IMR-90 (cell line): ENCODE results near the gene CCM2. TPM values are rescaled to one million over a fixed set of nuclear protein-coding genes. Genes with fewer than 3 reads are reported as not detected.

ENCODE experiments used
- ATAC-seq: fragments of 200-7000 bp; cut with Tn5 transposase; 2 replicates; pipeline ENCODE4 v1.9.1; 2020; ENCODE audit warnings: low read depth, mild to moderate bottlenecking, moderate library complexity
- BruUV-seq: library from RNA; stranded (reverse); fragments of 400-500 nt; replicated peaks from 2 replicates; lab custom pipeline; 2021; lab: Mats Ljungman, UMichigan
- CTCF ChIA-PET: fragments of 300-600 bp; formaldehyde crosslinking; extraction: SDS; loops from one replicate; lab custom pipeline; 2021; ENCODE audit warnings: antibody characterized with exemption; lab: Yijun Ruan, JAX
- POLR2A ChIA-PET: fragments of 300-600 bp; sonication (Branson Sonifier 250); formaldehyde crosslinking; loops from one replicate; lab custom pipeline; 2022; ENCODE audit warnings: antibody characterized with exemption; ENCODE audit not compliant: unreplicated experiment; lab: Charles Lee
- DNase-seq: peaks from one replicate; pipeline ENCODE4 v3.0.0; 2013
- H2AFZ ChIP-seq: replicated peaks from 2 replicates; pipeline ENCODE3; 2013; ENCODE audit warnings: low read length, mild to moderate bottlenecking; ENCODE audit not compliant: poor library complexity
- H2AK5ac ChIP-seq: 2 replicates; pipeline ENCODE4 v1.6.1; 2013; ENCODE audit warnings: low read depth, low read length, inconsistent platforms
- H2AK9ac ChIP-seq: replicated peaks from 2 replicates; pipeline ENCODE3; 2013; ENCODE audit warnings: mild to moderate bottlenecking, low read depth, low read length, moderate library complexity; ENCODE audit not compliant: poor library complexity
- H2BK120ac ChIP-seq: 2 replicates; pipeline ENCODE4 v1.6.1; 2013; ENCODE audit warnings: low read depth, low read length, inconsistent platforms
- H2BK15ac ChIP-seq: 3 replicates; pipeline ENCODE4 v1.6.1; 2013; ENCODE audit warnings: low read depth, low read length, inconsistent platforms
- H2BK20ac ChIP-seq: 2 replicates; pipeline ENCODE4 v1.6.1; 2013; ENCODE audit warnings: low read depth, mild to moderate bottlenecking, inconsistent platforms, low read length, moderate library complexity
- H2BK5ac ChIP-seq: 2 replicates; pipeline ENCODE4 v1.6.1; 2013; ENCODE audit warnings: mild to moderate bottlenecking, low read depth, low read length, inconsistent platforms; ENCODE audit not compliant: poor library complexity, severe bottlenecking
- H3K14ac ChIP-seq: replicated peaks from 2 replicates; pipeline ENCODE4 v1.6.1; 2013; ENCODE audit warnings: low read depth, low read length, inconsistent platforms
- H3K18ac ChIP-seq: 2 replicates; pipeline ENCODE4 v1.6.1; 2013; ENCODE audit warnings: low read depth, low read length, control low read depth
- H3K23ac ChIP-seq: 2 replicates; pipeline ENCODE4 v1.6.1; 2013; ENCODE audit warnings: low read depth, low read length, inconsistent platforms
- H3K27ac ChIP-seq: 2 replicates; pipeline ENCODE4 v1.5.1; 2013; ENCODE audit warnings: mild to moderate bottlenecking, control low read depth, low read length; ENCODE audit not compliant: insufficient read depth
- H3K27me3 ChIP-seq: 2 replicates; pipeline ENCODE4 v1.6.1; 2013; ENCODE audit warnings: low read length; ENCODE audit not compliant: control insufficient read depth, insufficient read depth
- H3K36me3 ChIP-seq: 2 replicates; pipeline ENCODE4 v1.6.1; 2013; ENCODE audit warnings: low read length, mixed read lengths; ENCODE audit not compliant: control insufficient read depth, insufficient read depth
- H3K4ac ChIP-seq: 2 replicates; pipeline ENCODE4 v1.6.1; 2013; ENCODE audit warnings: low read depth, low read length, inconsistent platforms
- H3K4me1 ChIP-seq: 2 replicates; pipeline ENCODE4 v1.6.1; 2013; ENCODE audit warnings: low read length, mixed read lengths; ENCODE audit not compliant: control insufficient read depth, insufficient read depth
- H3K4me2 ChIP-seq: 2 replicates; pipeline ENCODE4 v1.6.1; 2013; ENCODE audit warnings: low read depth, mild to moderate bottlenecking, control low read depth, low read length, moderate library complexity
- H3K4me3 ChIP-seq: 2 replicates; pipeline ENCODE4 v1.5.1; 2013; ENCODE audit warnings: low read depth, mild to moderate bottlenecking, control low read depth, low read length, moderate library complexity; ENCODE audit not compliant: insufficient read depth
- H3K56ac ChIP-seq: 2 replicates; pipeline ENCODE4 v1.6.1; 2013; ENCODE audit warnings: low read length, inconsistent platforms; ENCODE audit not compliant: insufficient read depth; ENCODE audit errors: extremely low read depth
- H3K79me1 ChIP-seq, 2 experiments: 2 replicates each; pipeline ENCODE4 v1.6.1; 2013; ENCODE audit warnings: low read length in 2 of 2, inconsistent platforms in 1 of 2, low read depth in 1 of 2
- H3K9ac ChIP-seq: 2 replicates; pipeline ENCODE4 v1.6.1; 2013; ENCODE audit warnings: low read depth, low read length, control low read depth
- H3K9me1 ChIP-seq: 2 replicates; pipeline ENCODE4 v1.6.1; 2013; ENCODE audit warnings: low read length, inconsistent platforms; ENCODE audit not compliant: insufficient read depth
- H3K9me3 ChIP-seq: 2 replicates; pipeline ENCODE4 v1.6.1; 2013; ENCODE audit warnings: low read length; ENCODE audit not compliant: control insufficient read depth, insufficient read depth
- H4K20me1 ChIP-seq: 2 replicates; pipeline ENCODE4 v1.6.1; 2013; ENCODE audit warnings: low read length, inconsistent platforms; ENCODE audit not compliant: insufficient read depth
- H4K5ac ChIP-seq: 2 replicates; pipeline ENCODE4 v1.6.1; 2013; ENCODE audit warnings: mild to moderate bottlenecking, low read depth, low read length, control low read depth
- H4K8ac ChIP-seq, 2 experiments: 2 replicates each; pipeline ENCODE4 v1.6.1; 2013; ENCODE audit warnings: low read depth in 2 of 2, low read length in 2 of 2, control low read depth in 1 of 2, inconsistent platforms in 1 of 2
- H4K91ac ChIP-seq: 2 replicates; pipeline ENCODE4 v1.6.1; 2013; ENCODE audit warnings: low read depth, low read length, inconsistent platforms; ENCODE audit not compliant: insufficient read depth
- BHLHE40 ChIP-seq: fragments of 150-350 bp; IDR thresholded peaks from 2 replicates; pipeline ENCODE4 v1.6.1; 2016; ENCODE audit warnings: mild to moderate bottlenecking, low read depth, low read length
- CEBPB ChIP-seq: IDR thresholded peaks from 2 replicates; pipeline ENCODE4 v1.6.1; 2012; ENCODE audit warnings: low read depth, low read length, improper control_type of control experiment
- CHD1 ChIP-seq: IDR thresholded peaks from 2 replicates; pipeline ENCODE4 v1.6.1; 2012; ENCODE audit warnings: low read depth, low read length, improper control_type of control experiment
- CTCF ChIP-seq: conservative IDR thresholded peaks from 2 replicates; pipeline ENCODE4 v1.5.1; 2012; ENCODE audit warnings: mild to moderate bottlenecking, low read depth, low read length, improper control_type of control experiment
- ELK1 ChIP-seq: fragments of 150-350 bp; IDR thresholded peaks from 2 replicates; pipeline ENCODE4 v1.6.1; 2016; ENCODE audit warnings: low read depth, mild to moderate bottlenecking, low read length, moderate library complexity, borderline replicate concordance
- FOS ChIP-seq: fragments of 150-350 bp; IDR thresholded peaks from 2 replicates; pipeline ENCODE4 v1.6.1; 2016; ENCODE audit warnings: low read depth, low read length
- MAFK ChIP-seq: IDR thresholded peaks from 2 replicates; pipeline ENCODE4 v1.6.1; 2012; ENCODE audit warnings: low read depth, low read length, improper control_type of control experiment
- MAZ ChIP-seq: IDR thresholded peaks from 2 replicates; pipeline ENCODE4 v1.6.1; 2012; ENCODE audit warnings: low read depth, mild to moderate bottlenecking, low read length, improper control_type of control experiment, moderate library complexity, borderline replicate concordance
- MXI1 ChIP-seq: IDR thresholded peaks from 2 replicates; pipeline ENCODE4 v1.6.1; 2012; ENCODE audit warnings: low read depth, mild to moderate bottlenecking, low read length, moderate library complexity, borderline replicate concordance
- NFE2L2 ChIP-seq: fragments of 150-350 bp; IDR thresholded peaks from 2 replicates; pipeline ENCODE4 v1.6.1; 2016; ENCODE audit warnings: low read depth, mild to moderate bottlenecking, low read length
- POLR2A ChIP-seq: IDR thresholded peaks from 2 replicates; pipeline ENCODE4 v1.6.1; 2012; ENCODE audit warnings: mild to moderate bottlenecking, low read depth, low read length
- RAD21 ChIP-seq: IDR thresholded peaks from 2 replicates; pipeline ENCODE4 v1.6.1; 2012; ENCODE audit warnings: low read length, improper control_type of control experiment
- RCOR1 ChIP-seq: IDR thresholded peaks from 2 replicates; pipeline ENCODE4 v1.6.1; 2012; ENCODE audit warnings: mild to moderate bottlenecking, low read length, improper control_type of control experiment; ENCODE audit not compliant: insufficient replicate concordance
- RFX5 ChIP-seq: IDR thresholded peaks from 2 replicates; pipeline ENCODE4 v1.8.0; 2012; ENCODE audit warnings: low read depth, mild to moderate bottlenecking, low read length, moderate library complexity
- SMC3 ChIP-seq: fragments of 150-350 bp; IDR thresholded peaks from 2 replicates; pipeline ENCODE4 v1.6.1; 2016; ENCODE audit warnings: low read depth, mild to moderate bottlenecking, antibody characterized with exemption, low read length, moderate library complexity
- USF2 ChIP-seq: fragments of 150-350 bp; IDR thresholded peaks from 2 replicates; pipeline ENCODE4 v1.6.1; 2017; ENCODE audit warnings: mild to moderate bottlenecking, antibody characterized with exemption, low read length, low read depth
- WGBS, 2 experiments: methylation state at CpG; one replicate each; pipeline versions ENCODE4 v1.1.5 to v1.1.7; 2013; ENCODE audit warnings: missing lambda C conversion rate in 2 of 2; ENCODE audit not compliant: insufficient read length in 1 of 2; ENCODE audit errors: extremely low coverage in 2 of 2; 5-methylcytosine and 5-hydroxymethylcytosine counted together
- dilution Hi-C: fragments of 300-500 bp; cut with HindIII; formaldehyde crosslinking; loops from one replicate; pipeline ENCODE4 v1.14.3; 2018; ENCODE audit warnings: low sequenced_read_pairs; ENCODE audit not compliant: unreplicated experiment
- in situ Hi-C: fragments of 300-500 bp; cut with MboI; formaldehyde crosslinking; loops from 3 replicates; pipeline ENCODE4 v1.14.3; 2019; ENCODE audit warnings: low sequenced_read_pairs, inconsistent platforms, mixed read lengths
- intact Hi-C: fragments of 100-400 bp; cut with micrococcal nuclease; formaldehyde crosslinking; loops from 2 replicates; pipeline ENCODE4 v1.10.0; 2022
- polyA plus RNA-seq, 3 experiments: library from polyadenylated mRNA; depleted of rRNA; stranded (reverse); fragments of >200 nt; gene quantifications; 2 replicates each; pipeline ENCODE4 v1.2.3, GENCODE V29; 2012; ENCODE audit warnings: low replicate concordance in 1 of 3
- total RNA-seq: library from RNA; depleted of rRNA; stranded (reverse); fragments of >200 nt; gene quantifications from 2 replicates; pipeline ENCODE4 v1.2.3, GENCODE V29; 2012

Gene CCM2
- total and polyA plus RNA-seq, 2 of the 4 experiments (the other 2 are of a cell fraction) = 65.2 to 78.5 TPM

- H2BK120ac ChIP-seq = no peak overlapping the region
- POLR2A ChIA-PET = interaction anchor here (0.6 kb wide), 1 partner anchor 234 kb away, joined by 4 read pairs; no protein-coding TSS in a partner anchor
- no peak overlapping the region for H2AK9ac ChIP-seq
- no peaks in the 10 kb centered on the region for H3K79me1 ChIP-seq
- no CpG with 5 or more reads among the region's 3 CpGs for WGBS, 2 experiments
- H3K4me3 ChIP-seq = no peak overlapping the region
- no peaks in the 10 kb centered on the region for H3K36me3 ChIP-seq
- H2BK20ac ChIP-seq = no peak overlapping the region
- dilution Hi-C loops (no loop called here), in situ Hi-C loops (no loop called here), intact Hi-C loops (no loop called here)
- BruUV-seq = no TSS peak
- no peak for ATAC-seq
- H3K4ac ChIP-seq = no peak overlapping the region
- H3K23ac ChIP-seq = no peak overlapping the region
- H4K8ac ChIP-seq = no peak overlapping the region
- H2AK5ac ChIP-seq = no peak overlapping the region
- H3K56ac ChIP-seq = no peak overlapping the region
- no peaks in the 10 kb centered on the region for H3K9me1 ChIP-seq
- CTCF ChIA-PET = no interaction called here
- H3K27ac ChIP-seq = no peak overlapping the region
- H3K14ac ChIP-seq = no peak overlapping the region
- DNase-seq = no peak
- no peak overlapping the region for H2BK15ac ChIP-seq
- no peak overlapping the region for H4K5ac ChIP-seq
- no peak overlapping the region for H4K91ac ChIP-seq
- no peaks in the 10 kb centered on the region for H3K4me1 ChIP-seq
- H3K18ac ChIP-seq = no peak overlapping the region
- no peak overlapping the region for H3K9ac ChIP-seq
- no peak overlapping the region for H2AFZ ChIP-seq
- H3K27me3 ChIP-seq = peaks cover 31% of the 10 kb centered on the region
- no peak overlapping the region for H3K4me2 ChIP-seq
- TF ChIP-seq ELK1 = no peak
- TF ChIP-seq BHLHE40 = no peak
- TF ChIP-seq USF2 = no peak
- no peak for TF ChIP-seq POLR2A
- no peak for TF ChIP-seq RCOR1
- TF ChIP-seq MAFK = no peak
- TF ChIP-seq SMC3 = no peak
- no peak for TF ChIP-seq CHD1
- TF ChIP-seq NFE2L2 = no peak
- no peak for TF ChIP-seq MXI1
- no peak for TF ChIP-seq CEBPB
- TF ChIP-seq RAD21 = no peak
- TF ChIP-seq RFX5 = no peak
- TF ChIP-seq MAZ = no peak
- TF ChIP-seq CTCF = no peak
- no peak for TF ChIP-seq FOS
- H2BK5ac ChIP-seq = no peak overlapping the region
- H4K20me1 ChIP-seq = no peaks in the 10 kb centered on the region
- no peaks in the 10 kb centered on the region for H3K9me3 ChIP-seq
Observed at GRCh38 chr7:45118889-45119331, 118.9 kb downstream of the CCM2 start.
